Neural cell (in vitro differentiated cells): ENCODE measurements around the gene GNB2. TPM values are rescaled to one million over a fixed set of nuclear protein-coding genes. Genes with fewer than 3 reads are reported as not detected.

Source experiments
- H2AFZ ChIP-seq: fragments of 200-600, 300-800 bp; sonication (generic), shearing (Covaris generic); 2 replicates; pipeline ENCODE4 v1.6.0; 2014; ENCODE audit warnings: low read depth, mild to moderate bottlenecking, antibody characterized with exemption, low read length, moderate library complexity
- H3F3A ChIP-seq: fragments of 200-600 bp; shearing (Covaris generic); 2 replicates; pipeline ENCODE4 v1.6.1; 2016; ENCODE audit warnings: mild to moderate bottlenecking, moderate library complexity, mixed read lengths, antibody characterized with exemption, low read length; ENCODE audit not compliant: insufficient read depth, poor library complexity, severe bottlenecking
- H3K27ac ChIP-seq: fragments of 200-600, 300-800 bp; sonication (generic), shearing (Covaris generic); 2 replicates; pipeline ENCODE4 v1.5.1; 2014; ENCODE audit warnings: mild to moderate bottlenecking, low read length, moderate library complexity
- H3K27me3 ChIP-seq: fragments of 300-800, 200-600 bp; sonication (generic), shearing (Covaris generic); 2 replicates; pipeline ENCODE4 v1.6.0; 2014; ENCODE audit warnings: mild to moderate bottlenecking, low read depth, low read length, moderate library complexity; ENCODE audit not compliant: insufficient read depth
- H3K36me3 ChIP-seq: fragments of 300-800, 200-600 bp; sonication (generic), shearing (Covaris generic); 2 replicates; pipeline ENCODE4 v1.5.1; 2014; ENCODE audit warnings: mild to moderate bottlenecking, antibody characterized with exemption, low read length, moderate library complexity; ENCODE audit not compliant: insufficient read depth
- H3K4me2 ChIP-seq: fragments of 300-800, 200-600 bp; sonication (generic), shearing (Covaris generic); 2 replicates; pipeline ENCODE4 v1.6.0; 2014; ENCODE audit warnings: mild to moderate bottlenecking, low read length
- H3K4me3 ChIP-seq: fragments of 300-800, 200-600 bp; sonication (generic), shearing (Covaris generic); 2 replicates; pipeline ENCODE4 v1.5.1; 2014; ENCODE audit warnings: mild to moderate bottlenecking, low read length, moderate library complexity
- H3K79me2 ChIP-seq: fragments of 200-600 bp; shearing (Covaris generic); replicated peaks from 2 replicates; pipeline ENCODE4 v1.6.0; 2014; ENCODE audit warnings: mild to moderate bottlenecking, low read length, moderate library complexity; ENCODE audit not compliant: insufficient read depth
- H3K9ac ChIP-seq: fragments of 300-800, 200-600 bp; sonication (generic), shearing (Covaris generic); 2 replicates; pipeline ENCODE4 v1.6.1; 2016; ENCODE audit warnings: mild to moderate bottlenecking, low read length, mixed read lengths
- H3K9me2 ChIP-seq: fragments of 200-600 bp; shearing (Covaris generic); 2 replicates; pipeline ENCODE4 v1.6.1; 2016; ENCODE audit warnings: mild to moderate bottlenecking, low read length, mixed read lengths; ENCODE audit not compliant: insufficient read depth
- H3K9me3 ChIP-seq: fragments of 200-600, 300-800 bp; sonication (generic), shearing (Covaris generic); 2 replicates; pipeline ENCODE4 v1.6.1; 2016; ENCODE audit warnings: mild to moderate bottlenecking, mixed run types, low read length, moderate library complexity, mixed read lengths
- H4K20me1 ChIP-seq: fragments of 200-600 bp; shearing (Covaris generic); 2 replicates; pipeline ENCODE4 v1.6.1; 2016; ENCODE audit warnings: mild to moderate bottlenecking, mixed run types; ENCODE audit not compliant: insufficient read depth
- EP300 ChIP-seq: fragments of 450-650 bp; conservative IDR thresholded peaks from 2 replicates; pipeline ENCODE4 v1.6.1; 2014; ENCODE audit warnings: antibody characterized with exemption, mild to moderate bottlenecking, moderate library complexity; ENCODE audit not compliant: poor library complexity, severe bottlenecking
- MXI1 ChIP-seq: fragments of 450-650 bp; conservative IDR thresholded peaks from 2 replicates; pipeline ENCODE4 v1.6.1; 2014; ENCODE audit warnings: antibody characterized with exemption, mild to moderate bottlenecking; ENCODE audit not compliant: poor library complexity, severe bottlenecking
- POLR2AphosphoS5 ChIP-seq: IDR thresholded peaks from 2 replicates; pipeline ENCODE4 v1.6.1; 2012
- RAD21 ChIP-seq: fragments of 450-650 bp; conservative IDR thresholded peaks from 2 replicates; pipeline ENCODE4 v1.6.1; 2014; ENCODE audit warnings: antibody characterized with exemption, mild to moderate bottlenecking, moderate library complexity
- SMC3 ChIP-seq: fragments of 450-650 bp; conservative IDR thresholded peaks from 2 replicates; pipeline ENCODE4 v1.6.1; 2014; ENCODE audit warnings: antibody characterized with exemption, mild to moderate bottlenecking, moderate library complexity; ENCODE audit not compliant: poor library complexity
- TAF1 ChIP-seq: IDR thresholded peaks from 2 replicates; pipeline ENCODE4 v1.6.1; 2012; ENCODE audit warnings: low read depth
- polyA plus RNA-seq: library from polyadenylated mRNA; depleted of rRNA; stranded (reverse); fragments of >200 nt; gene quantifications from 2 replicates; pipeline ENCODE4 v1.2.3, GENCODE V29; 2014
- TF ChIP-seq, protein P1 (sequence below): fragments of 450-650 bp; IDR thresholded peaks from 2 replicates; pipeline ENCODE4 v1.5.1; 2014; ENCODE audit warnings: antibody characterized with exemption, mild to moderate bottlenecking, moderate library complexity; ENCODE audit not compliant: poor library complexity, severe bottlenecking

Gene GNB2
- polyA plus RNA-seq, 1 donor from 2014 or later: 279 TPM

DNA sequence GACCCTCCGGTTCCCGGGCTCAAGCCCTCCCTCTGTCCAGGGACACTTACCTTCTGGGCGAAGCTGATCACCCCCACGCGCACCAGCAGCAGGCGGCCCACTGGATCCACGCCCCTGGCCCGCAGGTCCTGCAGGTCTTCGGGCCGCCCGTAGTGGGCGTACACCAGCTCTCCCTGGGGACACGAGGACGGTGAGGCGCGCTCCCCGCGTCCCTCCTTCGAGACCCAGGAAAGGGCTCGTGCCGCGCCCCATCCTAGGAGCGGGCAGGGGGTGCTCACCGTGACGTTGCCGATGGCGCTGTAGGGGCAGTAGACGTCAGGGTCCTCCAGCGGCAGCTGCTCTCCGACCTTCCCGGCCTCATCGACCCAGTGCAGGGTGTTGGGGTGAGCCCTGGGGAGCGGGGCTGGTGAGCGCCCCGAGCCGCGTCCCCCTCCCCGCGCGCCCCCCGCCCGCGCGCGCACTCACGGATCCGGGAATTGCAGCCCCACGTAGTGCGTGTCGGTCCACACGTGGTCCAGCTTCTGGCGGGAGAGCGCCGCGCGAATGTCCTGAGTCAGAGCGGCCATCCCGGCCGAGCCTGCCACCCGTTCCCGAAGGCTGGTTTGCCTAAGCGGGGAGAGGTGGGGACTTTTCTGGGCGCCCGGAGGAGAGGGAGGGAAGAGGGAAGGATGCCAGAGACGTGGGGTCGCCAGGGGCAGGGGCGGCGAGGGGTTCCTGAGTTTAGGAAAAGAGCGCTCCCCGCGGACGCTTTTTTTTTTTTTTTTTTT lies 40.4 kb upstream of the GNB2 start:
- no peaks in the 10 kb centered on the region for H3K9me2 ChIP-seq
- no peak overlapping the region for H3K27ac ChIP-seq
- H3K9me3 ChIP-seq: no peaks in the 10 kb centered on the region
- H3K4me2 ChIP-seq: no peak overlapping the region
- peak overlapping the region; percentile 60 for H3K4me3 ChIP-seq
- no peaks in the 10 kb centered on the region for H3F3A ChIP-seq
- TF ChIP-seq TAF1 (no peak), POLR2AphosphoS5 (no peak), RAD21 (no peak)
- TF ChIP-seq, protein P1, sequence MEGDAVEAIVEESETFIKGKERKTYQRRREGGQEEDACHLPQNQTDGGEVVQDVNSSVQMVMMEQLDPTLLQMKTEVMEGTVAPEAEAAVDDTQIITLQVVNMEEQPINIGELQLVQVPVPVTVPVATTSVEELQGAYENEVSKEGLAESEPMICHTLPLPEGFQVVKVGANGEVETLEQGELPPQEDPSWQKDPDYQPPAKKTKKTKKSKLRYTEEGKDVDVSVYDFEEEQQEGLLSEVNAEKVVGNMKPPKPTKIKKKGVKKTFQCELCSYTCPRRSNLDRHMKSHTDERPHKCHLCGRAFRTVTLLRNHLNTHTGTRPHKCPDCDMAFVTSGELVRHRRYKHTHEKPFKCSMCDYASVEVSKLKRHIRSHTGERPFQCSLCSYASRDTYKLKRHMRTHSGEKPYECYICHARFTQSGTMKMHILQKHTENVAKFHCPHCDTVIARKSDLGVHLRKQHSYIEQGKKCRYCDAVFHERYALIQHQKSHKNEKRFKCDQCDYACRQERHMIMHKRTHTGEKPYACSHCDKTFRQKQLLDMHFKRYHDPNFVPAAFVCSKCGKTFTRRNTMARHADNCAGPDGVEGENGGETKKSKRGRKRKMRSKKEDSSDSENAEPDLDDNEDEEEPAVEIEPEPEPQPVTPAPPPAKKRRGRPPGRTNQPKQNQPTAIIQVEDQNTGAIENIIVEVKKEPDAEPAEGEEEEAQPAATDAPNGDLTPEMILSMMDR: peak; percentile 32
- no peak overlapping the region for H3K9ac ChIP-seq
- H3K79me2 ChIP-seq: no peaks in the 10 kb centered on the region
- no peaks in the 10 kb centered on the region for H4K20me1 ChIP-seq
- no peaks in the 10 kb centered on the region for H3K36me3 ChIP-seq
- peaks cover 33% of the 10 kb centered on the region for H3K27me3 ChIP-seq
- H2AFZ ChIP-seq: no peak overlapping the region

DNA sequence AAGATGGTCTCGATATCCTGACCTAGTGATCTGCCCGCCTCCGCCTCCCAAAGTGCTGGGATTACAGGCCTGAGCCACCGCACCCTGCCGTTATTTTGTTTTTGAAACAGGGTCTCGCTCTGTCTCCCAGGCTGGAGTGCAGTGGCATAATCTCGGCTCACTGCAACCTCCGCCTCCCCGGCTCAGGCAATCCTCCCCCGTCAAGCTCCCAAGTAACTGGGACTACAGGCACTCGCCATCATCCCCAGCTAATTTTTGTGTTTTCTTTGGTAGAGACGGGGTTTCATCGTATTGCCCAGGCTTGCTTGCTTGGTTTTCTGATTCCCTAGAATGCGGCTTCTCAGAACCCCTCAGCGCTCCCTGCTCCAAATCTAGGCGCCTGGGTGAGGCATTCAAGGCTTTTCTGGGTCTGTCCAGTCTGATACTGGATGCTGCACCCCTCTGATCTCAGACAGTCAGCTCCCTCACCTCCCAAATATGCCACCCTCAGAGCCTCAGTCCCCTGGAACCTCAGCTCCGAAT lies 33.5 kb upstream of the GNB2 start:
- H3K36me3 ChIP-seq: no peaks in the 10 kb centered on the region
- no peak overlapping the region for H3K27ac ChIP-seq
- no peaks in the 10 kb centered on the region for H3F3A ChIP-seq
- no peak overlapping the region for H3K4me2 ChIP-seq
- no peak overlapping the region for H3K4me3 ChIP-seq
- no peaks in the 10 kb centered on the region for H3K27me3 ChIP-seq
- no peak for TF ChIP-seq RAD21
- TF ChIP-seq, protein P1: no peak
- TF ChIP-seq TAF1: no peak
- no peak for TF ChIP-seq MXI1
- no peak for TF ChIP-seq EP300
- no peak for TF ChIP-seq SMC3
- H4K20me1 ChIP-seq: no peaks in the 10 kb centered on the region
- H3K9me3 ChIP-seq: no peaks in the 10 kb centered on the region
- no peak overlapping the region for H2AFZ ChIP-seq
- no peak overlapping the region for H3K9ac ChIP-seq
- H3K9me2 ChIP-seq: no peaks in the 10 kb centered on the region
- H3K79me2 ChIP-seq: no peaks in the 10 kb centered on the region
